GM04503 (cell line): ENCODE measurements around the gene GRB7.

ENCODE experiments used
- DNase-seq: peaks from one replicate; pipeline ENCODE4 v3.0.0-alpha.2; 2012; ENCODE audit warnings: low read depth

GRB7 gene

DNA sequence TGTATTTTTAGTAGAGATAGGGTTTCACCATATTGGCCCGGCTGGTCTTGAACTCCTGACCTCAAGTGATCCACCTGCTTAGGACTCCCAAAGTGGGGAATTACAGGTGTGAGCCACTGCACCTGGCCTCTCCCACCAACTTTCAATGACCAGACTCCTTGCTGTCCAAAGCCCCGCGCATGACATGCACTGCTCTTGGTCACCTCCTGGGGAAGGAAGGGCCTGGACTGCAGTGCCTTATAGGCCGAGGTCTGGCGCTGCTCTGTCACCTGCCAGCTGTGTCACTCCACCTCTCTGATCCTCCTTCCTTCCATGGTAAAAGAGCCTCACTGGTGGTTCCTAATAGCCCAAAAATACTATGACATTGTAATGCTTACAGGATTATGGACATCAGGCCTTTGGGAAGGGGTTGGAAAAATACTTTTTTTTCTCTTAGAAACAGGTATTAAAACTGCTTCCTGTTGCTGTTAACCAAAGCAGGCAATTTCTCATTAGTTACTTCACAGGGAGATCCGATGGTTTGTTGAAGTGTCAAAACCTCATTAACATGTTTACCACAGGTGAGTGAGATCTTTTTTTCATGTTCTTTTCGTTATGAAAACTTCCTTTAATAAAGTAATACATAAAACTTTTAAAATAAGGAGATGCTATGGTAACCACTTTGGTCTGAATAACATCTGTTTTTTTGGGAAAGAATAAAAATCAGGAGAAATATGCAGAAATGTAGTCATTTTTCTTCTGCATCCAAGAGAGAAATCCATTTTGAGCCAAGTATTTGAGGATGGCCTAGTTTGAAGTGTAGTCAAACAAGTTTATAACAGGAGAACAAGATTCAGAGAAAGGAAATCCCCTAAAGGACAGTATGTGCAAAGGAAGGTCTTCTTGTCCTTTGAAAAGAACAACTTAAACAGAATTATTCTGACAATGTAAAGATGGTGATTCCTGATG lies 35.5 kb downstream of the GRB7 start:
- DNase-seq, result no peak

GRCh38 chr17:39774047-39774446 lies 36.3 kb downstream of the GRB7 start:
- no peak for DNase-seq

GRCh38 chr17:39775031-39775430 lies 37.3 kb downstream of the GRB7 start:
- DNase-seq, result no peak

DNA sequence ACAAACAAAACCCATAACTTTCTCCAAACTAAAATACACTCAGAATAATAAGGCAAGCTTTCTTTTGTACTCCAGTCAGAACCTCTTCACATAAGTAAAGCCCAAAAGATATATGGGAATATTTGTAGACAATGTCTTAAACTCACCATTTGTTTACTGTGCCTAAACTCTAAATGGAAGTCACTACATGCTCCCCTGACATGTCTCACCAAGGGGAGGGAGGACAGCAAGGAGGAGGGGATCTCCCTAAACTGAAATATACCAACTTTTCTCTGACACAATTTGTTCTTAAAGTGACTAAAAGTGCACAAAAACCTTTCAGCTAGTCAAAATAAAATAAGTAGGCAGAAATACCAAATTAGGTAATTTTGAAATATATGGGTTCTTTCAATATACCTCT lies 38.5 kb downstream of the GRB7 start:
- no peak for DNase-seq

- no peak for DNase-seq
These were observed 40.0 kb downstream of the GRB7 start for GRCh38 chr17:39777534-39778365.

GRCh38 chr17:39781031-39781860 lies 43.5 kb downstream of the GRB7 start:
- no peak for DNase-seq

GRCh38 chr17:39781861-39782213 lies 44.1 kb downstream of the GRB7 start:
- DNase-seq, result no peak

- DNase-seq, result no peak
These were observed 44.7 kb downstream of the GRB7 start for GRCh38 chr17:39782481-39782880.

GRCh38 chr17:39782980-39783379 lies 45.2 kb downstream of the GRB7 start:
- no peak for DNase-seq

DNA sequence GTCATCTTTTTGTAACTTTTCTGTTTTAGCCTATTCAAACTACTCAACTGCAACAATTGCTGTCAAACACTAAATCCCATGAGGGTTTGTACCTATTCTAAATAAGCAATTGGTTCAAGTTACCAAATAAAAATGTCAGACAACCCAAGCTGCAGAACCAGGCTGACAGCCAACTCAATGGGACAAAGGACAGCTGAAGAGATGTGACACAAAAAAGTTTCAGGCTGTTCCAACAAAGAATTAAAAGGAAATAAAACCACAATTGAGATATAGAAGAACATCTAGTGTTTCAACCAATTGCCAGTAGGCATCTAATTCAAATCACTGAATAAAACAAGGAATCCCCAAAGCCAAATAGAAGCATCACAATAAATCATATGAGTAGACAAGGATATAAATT lies 49.3 kb downstream of the GRB7 start:
- DNase-seq, result no peak

GRCh38 chr17:39787743-39788484 lies 50.2 kb downstream of the GRB7 start:
- no peak for DNase-seq

GRCh38 chr17:39791111-39791992 lies 53.6 kb downstream of the GRB7 start:
- DNase-seq, result no peak

DNA sequence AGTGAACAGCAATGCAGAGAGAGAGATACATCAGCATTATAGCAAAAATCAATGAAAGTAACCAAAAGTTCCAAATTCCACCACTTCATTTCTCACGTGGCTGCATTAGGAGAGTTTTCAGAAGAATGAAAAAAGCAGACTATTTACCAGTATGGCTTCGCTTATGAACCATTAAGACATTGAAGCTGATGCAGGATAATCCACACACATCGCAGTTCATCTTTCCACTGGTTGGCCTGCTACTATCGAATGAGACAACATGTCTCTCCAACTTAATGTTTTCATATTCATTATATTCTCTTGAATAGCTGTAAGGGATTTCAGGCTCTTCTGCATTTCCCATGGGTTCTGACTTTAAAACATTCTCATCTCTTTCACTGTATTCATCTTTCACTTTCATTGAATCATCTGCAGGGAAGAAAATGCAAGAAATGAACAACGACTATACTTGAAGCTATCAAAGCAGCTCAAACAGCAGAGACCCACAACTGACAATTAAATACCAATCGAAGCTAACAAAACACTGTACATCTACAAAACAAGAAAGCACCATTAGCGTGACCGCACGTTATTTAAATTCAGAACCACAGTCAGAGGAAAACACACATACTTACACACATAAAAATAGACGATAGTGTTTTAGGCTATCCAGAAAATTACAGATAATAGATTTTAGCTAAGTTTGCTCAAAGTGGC lies 54.9 kb downstream of the GRB7 start:
- no peak for DNase-seq

DNA sequence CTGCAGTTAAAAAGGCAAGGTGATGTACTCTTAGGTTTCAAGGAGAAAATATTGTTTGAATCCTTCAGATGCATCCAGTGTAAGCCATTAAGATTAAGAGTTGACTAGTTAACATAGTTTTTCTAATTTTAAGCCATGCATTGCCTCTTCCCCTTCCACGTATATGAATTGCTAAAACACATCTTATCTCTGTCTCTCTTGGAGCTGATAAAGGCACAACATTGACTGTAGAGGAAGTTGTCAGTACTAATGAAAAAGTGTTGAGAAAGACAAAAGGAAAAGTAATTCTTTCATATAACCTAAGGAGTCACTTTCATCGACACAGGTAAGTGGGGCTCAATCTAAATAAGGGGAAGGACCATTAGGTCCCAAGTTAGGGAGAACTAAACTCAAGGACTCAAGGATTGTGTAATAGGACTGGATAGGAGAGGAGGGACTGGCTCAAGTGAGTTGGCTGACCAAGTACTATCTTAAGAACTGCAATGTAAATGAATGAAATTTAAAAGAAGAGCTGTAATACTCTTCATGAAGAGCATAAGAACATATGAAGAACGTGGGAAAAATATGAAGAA lies 55.6 kb downstream of the GRB7 start:
- no peak for DNase-seq

DNA sequence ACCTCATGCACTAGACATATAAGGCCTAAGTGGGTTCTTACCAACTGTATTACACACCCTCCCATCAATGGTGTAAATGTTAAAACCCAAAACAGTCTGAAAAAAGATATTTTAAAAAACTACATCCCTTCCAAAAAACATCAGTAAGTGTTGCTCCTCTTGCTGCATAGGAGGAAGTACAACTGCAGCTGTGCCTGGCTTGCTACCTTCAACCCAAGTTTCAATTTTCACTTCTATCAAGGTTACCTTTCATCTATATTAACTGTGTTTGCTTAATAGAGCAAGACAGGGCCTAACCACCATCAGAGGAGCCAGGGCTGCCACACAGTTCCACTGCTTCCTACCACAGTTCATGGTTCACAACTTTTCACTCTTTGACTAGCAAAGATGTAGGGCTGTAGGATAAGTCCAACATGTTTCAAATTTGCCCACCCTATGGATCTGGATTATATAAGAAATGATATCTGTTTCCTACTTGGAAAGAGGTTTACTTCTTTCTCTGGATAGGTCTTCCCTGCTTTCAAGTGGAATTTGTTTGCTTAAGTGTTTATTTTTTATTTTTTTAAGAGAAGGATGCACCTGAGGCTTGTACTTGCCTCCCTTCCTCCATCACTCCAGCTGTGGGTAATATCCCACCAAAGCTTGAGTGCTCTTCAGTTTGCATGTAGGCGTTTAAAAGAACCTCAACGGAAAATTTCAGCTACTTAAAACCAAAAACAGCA lies 56.7 kb downstream of the GRB7 start:
- no peak for DNase-seq
